HepG2 (cell line): ENCODE data around the gene CDC42EP1. TPM values are rescaled to one million over a fixed set of nuclear protein-coding genes. Genes with fewer than 3 reads are reported as not detected.
A peak's percentile ranks its signal among the peaks of the same experiment; 100 is the strongest.

Source experiments
- ATF2 ChIP-seq: sonication (generic); formaldehyde crosslinking; IDR thresholded peaks from 2 replicates; pipeline ENCODE4 v1.4.0; 2020; ENCODE audit warnings: missing genetic modification reagents
- BCL3 ChIP-seq: sonication (generic); formaldehyde crosslinking; IDR thresholded peaks from 2 replicates; pipeline ENCODE4 v1.5.1; 2020; ENCODE audit warnings: mild to moderate bottlenecking, missing genetic modification reagents, moderate library complexity
- EED ChIP-seq: sonication (generic); formaldehyde crosslinking; IDR thresholded peaks from 2 replicates; pipeline ENCODE4 v1.5.0; 2020; ENCODE audit warnings: mild to moderate bottlenecking, missing genetic modification reagents
- PCBP2 ChIP-seq: fragments of 200-400 bp; formaldehyde crosslinking; optimal IDR thresholded peaks from 2 replicates; pipeline ENCODE3; 2018; ENCODE audit warnings: low read length, low read depth; ENCODE audit not compliant: poor library complexity, severe bottlenecking
- PRDM4 ChIP-seq: sonication (generic); formaldehyde crosslinking; IDR thresholded peaks from 2 replicates; pipeline ENCODE4 v1.9.0; 2021; ENCODE audit warnings: missing genetic modification reagents, borderline replicate concordance
- SPEN ChIP-seq: sonication (generic); formaldehyde crosslinking; IDR thresholded peaks from 2 replicates; pipeline ENCODE4 v1.5.1; 2020; ENCODE audit warnings: low read depth, mild to moderate bottlenecking, missing genetic modification reagents
- TRIM24 ChIP-seq: sonication (generic); formaldehyde crosslinking; IDR thresholded peaks from 2 replicates; pipeline ENCODE4 v1.8.0; 2022; ENCODE audit warnings: mild to moderate bottlenecking, missing genetic modification reagents
- TSC22D2 ChIP-seq: sonication (generic); formaldehyde crosslinking; IDR thresholded peaks from 2 replicates; pipeline ENCODE4 v1.5.1; 2020; ENCODE audit warnings: missing genetic modification reagents, mild to moderate bottlenecking, borderline replicate concordance
- ZKSCAN8 ChIP-seq: IDR thresholded peaks from 2 replicates; pipeline ENCODE4 v1.6.1; 2016; ENCODE audit warnings: borderline replicate concordance, missing genetic modification reagents, missing compliant biosample characterization
- ZNF430 ChIP-seq: sonication (generic); formaldehyde crosslinking; IDR thresholded peaks from 2 replicates; pipeline ENCODE4 v1.9.0; 2021; ENCODE audit warnings: mild to moderate bottlenecking, missing genetic modification reagents
- ZNF543 ChIP-seq: sonication (generic); formaldehyde crosslinking; IDR thresholded peaks from 2 replicates; pipeline ENCODE4 v1.4.0; 2020; ENCODE audit warnings: mild to moderate bottlenecking, missing genetic modification reagents
- ZNF567 ChIP-seq: sonication (generic); formaldehyde crosslinking; IDR thresholded peaks from 2 replicates; pipeline ENCODE4 v1.8.1; 2023; ENCODE audit warnings: mild to moderate bottlenecking, missing genetic modification reagents, borderline replicate concordance
- ZNF615 ChIP-seq: sonication (generic); formaldehyde crosslinking; IDR thresholded peaks from 2 replicates; pipeline ENCODE4 v1.5.0; 2020; ENCODE audit warnings: mild to moderate bottlenecking, missing genetic modification reagents, borderline replicate concordance
- ZNF644 ChIP-seq: IDR thresholded peaks from 2 replicates; pipeline ENCODE4 v1.6.1; 2016; ENCODE audit warnings: low read depth
- ZNF775 ChIP-seq: sonication (generic); formaldehyde crosslinking; IDR thresholded peaks from 2 replicates; pipeline ENCODE4 v1.4.0; 2020; ENCODE audit warnings: missing genetic modification reagents, mild to moderate bottlenecking, moderate library complexity, borderline replicate concordance
- polyA plus RNA-seq, 8 experiments: library from polyadenylated mRNA; depleted of rRNA in 3 of 8; stranded (reverse) in 7 of 8; unstranded in 1 of 8; fragments of >200 nt; fragmentation: Illumina TruSeq in 4 of 8; extraction: Trizol in 4 of 8; gene quantifications; 2 replicates each; pipeline versions ENCODE4 v1.2.1 to v1.2.3, GENCODE V29; 2011 to 2016; ENCODE audit warnings: low read depth in 4 of 8, missing spikeins in 1 of 8, mixed read lengths in 1 of 8; ENCODE audit not compliant: insufficient read depth in 1 of 8
- total RNA-seq, 5 experiments: library from RNA; depleted of rRNA; stranded (reverse); fragments of >200 nt; fragmentation: Illumina TruSeq; extraction: Trizol; gene quantifications; 2 replicates each; pipeline ENCODE4 v1.2.3, GENCODE V29; 2016; ENCODE audit warnings: low read depth in 1 of 5
- TF ChIP-seq, protein P1 (sequence below): sonication (generic); formaldehyde crosslinking; IDR thresholded peaks from 2 replicates; pipeline ENCODE4 v1.4.0; 2020; ENCODE audit warnings: missing genetic modification reagents; ENCODE audit errors: not compliant biosample characterization
- TF ChIP-seq, protein P2 (sequence below): sonication (generic); formaldehyde crosslinking; IDR thresholded peaks from 2 replicates; pipeline ENCODE4 v1.4.0; 2020; ENCODE audit warnings: mild to moderate bottlenecking, missing genetic modification reagents
- TF ChIP-seq, protein P3 (sequence below): sonication (generic); formaldehyde crosslinking; IDR thresholded peaks from 2 replicates; pipeline ENCODE4 v1.4.0; 2020; ENCODE audit warnings: missing genetic modification reagents

The CDC42EP1 gene
- total and polyA plus RNA-seq, 2 of the 13 experiments (the other 11 are each of a cell fraction or from before 2014, with no cell fraction given), result 17.1 to 29.5 TPM

DNA sequence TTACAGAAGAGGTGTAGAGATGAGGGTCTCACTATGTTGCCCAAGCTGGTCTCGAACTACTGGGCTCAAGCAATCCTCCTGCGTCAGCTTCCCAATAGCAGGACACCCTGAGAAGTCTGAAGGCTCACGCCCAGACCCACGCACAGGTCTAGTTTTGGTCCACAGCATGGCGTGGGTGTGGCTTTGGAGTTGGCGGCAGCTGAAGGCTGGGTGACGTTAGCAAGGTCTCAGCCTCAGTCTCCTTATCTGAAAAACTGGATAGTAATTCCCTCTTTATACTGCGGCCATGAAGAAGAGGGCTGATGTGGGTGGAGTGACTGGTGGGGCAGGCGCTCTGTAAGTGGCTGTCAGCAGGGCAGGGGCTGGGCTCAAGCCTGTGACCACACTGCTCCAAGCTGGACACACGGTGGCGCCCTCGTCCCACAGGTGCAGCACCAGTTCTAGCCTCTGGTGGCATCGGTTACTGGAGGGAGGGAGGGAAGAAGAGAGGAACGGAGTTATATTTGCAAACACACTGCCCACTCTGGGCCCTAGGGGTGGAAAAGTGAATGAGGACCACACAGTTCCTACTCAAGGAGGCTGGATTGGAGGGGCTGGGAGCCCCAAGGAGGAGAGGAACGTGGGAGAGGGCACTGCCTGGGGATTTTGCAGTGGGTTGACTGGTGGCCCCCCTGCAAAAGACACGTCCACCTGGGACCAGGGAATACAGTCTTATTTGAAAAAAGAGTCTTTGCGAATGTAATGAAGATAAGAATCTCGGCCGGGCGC lies 21.5 kb upstream of the CDC42EP1 start (continued):
- TF ChIP-seq, protein P1, sequence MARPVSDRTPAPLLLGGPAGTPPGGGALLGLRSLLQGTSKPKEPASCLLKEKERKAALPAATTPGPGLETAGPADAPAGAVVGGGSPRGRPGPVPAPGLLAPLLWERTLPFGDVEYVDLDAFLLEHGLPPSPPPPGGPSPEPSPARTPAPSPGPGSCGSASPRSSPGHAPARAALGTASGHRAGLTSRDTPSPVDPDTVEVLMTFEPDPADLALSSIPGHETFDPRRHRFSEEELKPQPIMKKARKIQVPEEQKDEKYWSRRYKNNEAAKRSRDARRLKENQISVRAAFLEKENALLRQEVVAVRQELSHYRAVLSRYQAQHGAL (CRISPR knock-in tag), result no peak
- TF ChIP-seq ZNF430 (CRISPR knock-in tag) (no peak), TSC22D2 (no peak), ZNF543 (peak; percentile 73), ZNF615 (CRISPR knock-in tag) (no peak), BCL3 (no peak), ATF2 (CRISPR knock-in tag) (0 out of 2 replicates have a peak, but pooled peaks have one; percentile 47), PCBP2 (no peak), SPEN (CRISPR knock-in tag) (peak; percentile 27; the same call in 1 of the 2 replicates), ZNF567 (CRISPR knock-in tag) (peak; percentile 66; the same call in 1 of the 2 replicates), TRIM24 (no peak), ZKSCAN8 (CRISPR knock-in tag) (peak; percentile 52; the same call in 1 of the 2 replicates), ZNF775 (CRISPR knock-in tag) (no peak), EED (CRISPR knock-in tag) (no peak), ZNF644 (CRISPR knock-in tag) (no peak), PRDM4 (no peak)
- TF ChIP-seq, protein P2, sequence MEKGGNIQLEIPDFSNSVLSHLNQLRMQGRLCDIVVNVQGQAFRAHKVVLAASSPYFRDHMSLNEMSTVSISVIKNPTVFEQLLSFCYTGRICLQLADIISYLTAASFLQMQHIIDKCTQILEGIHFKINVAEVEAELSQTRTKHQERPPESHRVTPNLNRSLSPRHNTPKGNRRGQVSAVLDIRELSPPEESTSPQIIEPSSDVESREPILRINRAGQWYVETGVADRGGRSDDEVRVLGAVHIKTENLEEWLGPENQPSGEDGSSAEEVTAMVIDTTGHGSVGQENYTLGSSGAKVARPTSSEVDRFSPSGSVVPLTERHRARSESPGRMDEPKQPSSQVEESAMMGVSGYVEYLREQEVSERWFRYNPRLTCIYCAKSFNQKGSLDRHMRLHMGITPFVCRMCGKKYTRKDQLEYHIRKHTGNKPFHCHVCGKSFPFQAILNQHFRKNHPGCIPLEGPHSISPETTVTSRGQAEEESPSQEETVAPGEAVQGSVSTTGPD (CRISPR knock-in tag), result no peak
- TF ChIP-seq, protein P3, sequence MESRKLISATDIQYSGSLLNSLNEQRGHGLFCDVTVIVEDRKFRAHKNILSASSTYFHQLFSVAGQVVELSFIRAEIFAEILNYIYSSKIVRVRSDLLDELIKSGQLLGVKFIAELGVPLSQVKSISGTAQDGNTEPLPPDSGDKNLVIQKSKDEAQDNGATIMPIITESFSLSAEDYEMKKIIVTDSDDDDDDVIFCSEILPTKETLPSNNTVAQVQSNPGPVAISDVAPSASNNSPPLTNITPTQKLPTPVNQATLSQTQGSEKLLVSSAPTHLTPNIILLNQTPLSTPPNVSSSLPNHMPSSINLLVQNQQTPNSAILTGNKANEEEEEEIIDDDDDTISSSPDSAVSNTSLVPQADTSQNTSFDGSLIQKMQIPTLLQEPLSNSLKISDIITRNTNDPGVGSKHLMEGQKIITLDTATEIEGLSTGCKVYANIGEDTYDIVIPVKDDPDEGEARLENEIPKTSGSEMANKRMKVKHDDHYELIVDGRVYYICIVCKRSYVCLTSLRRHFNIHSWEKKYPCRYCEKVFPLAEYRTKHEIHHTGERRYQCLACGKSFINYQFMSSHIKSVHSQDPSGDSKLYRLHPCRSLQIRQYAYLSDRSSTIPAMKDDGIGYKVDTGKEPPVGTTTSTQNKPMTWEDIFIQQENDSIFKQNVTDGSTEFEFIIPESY (CRISPR knock-in tag), result peak; percentile 46; the same call in 1 of the 2 replicates
